ENCODE measurements around the gene THSD4. TPM values are rescaled to one million over a fixed set of nuclear protein-coding genes. Genes with fewer than 3 reads are reported as not detected.

The THSD4 gene
- total and polyA plus RNA-seq, 4 donors, result 6.0 to 42.4 (median 18.5) TPM

DNA sequence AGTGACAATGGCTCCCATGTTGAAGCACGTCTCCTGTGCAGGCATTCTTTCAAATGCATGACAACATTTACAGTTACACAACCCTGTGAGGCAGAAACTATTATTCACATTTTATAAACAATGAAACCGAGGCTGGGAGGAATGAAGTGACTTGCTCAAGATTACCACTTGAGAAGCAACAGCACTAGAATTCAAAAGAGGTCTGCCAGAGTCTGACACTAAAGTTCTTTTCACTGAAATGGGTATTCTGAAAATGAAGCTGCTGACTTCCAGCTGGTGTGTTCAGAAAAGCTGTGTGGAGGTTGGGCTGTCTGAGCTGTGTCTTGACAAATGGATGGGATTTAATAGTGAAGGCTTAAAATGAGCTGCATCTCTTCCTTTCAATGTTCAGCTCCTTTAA lies 104.4 kb downstream of the THSD4 start:
- Histone ChIP-seq H3K4me3 (no peak overlapping the region), H3K9ac (ENCODE audit: insufficient read depth in 1 of 2, low read length in 2 of 2) (no peak overlapping the region), H3K27me3 (ENCODE audit: control insufficient read depth in 3 of 3, insufficient read depth in 3 of 3, low read length in 2 of 3) (no peaks in the 10 kb centered on the region), H3K27ac (ENCODE audit: low read depth in 1 of 2, low read length in 1 of 2) (no peak overlapping the region), H3K4me1 (ENCODE audit: control insufficient read depth in 5 of 5, insufficient read depth in 5 of 5, low read length in 5 of 5) (peaks cover 0 to 26% (median 9%) of the 10 kb centered on the region in 5 donors), H3K9me3 (ENCODE audit: control insufficient read depth in 4 of 4, insufficient read depth in 3 of 4, low read length in 3 of 4) (no peaks in the 10 kb centered on the region), H3K36me3 (ENCODE audit: control insufficient read depth in 4 of 4, insufficient read depth in 4 of 4, low read length in 4 of 4) (peaks cover 0 to 2% (median 0%) of the 10 kb centered on the region in 4 donors)
- TF ChIP-seq, protein P1, sequence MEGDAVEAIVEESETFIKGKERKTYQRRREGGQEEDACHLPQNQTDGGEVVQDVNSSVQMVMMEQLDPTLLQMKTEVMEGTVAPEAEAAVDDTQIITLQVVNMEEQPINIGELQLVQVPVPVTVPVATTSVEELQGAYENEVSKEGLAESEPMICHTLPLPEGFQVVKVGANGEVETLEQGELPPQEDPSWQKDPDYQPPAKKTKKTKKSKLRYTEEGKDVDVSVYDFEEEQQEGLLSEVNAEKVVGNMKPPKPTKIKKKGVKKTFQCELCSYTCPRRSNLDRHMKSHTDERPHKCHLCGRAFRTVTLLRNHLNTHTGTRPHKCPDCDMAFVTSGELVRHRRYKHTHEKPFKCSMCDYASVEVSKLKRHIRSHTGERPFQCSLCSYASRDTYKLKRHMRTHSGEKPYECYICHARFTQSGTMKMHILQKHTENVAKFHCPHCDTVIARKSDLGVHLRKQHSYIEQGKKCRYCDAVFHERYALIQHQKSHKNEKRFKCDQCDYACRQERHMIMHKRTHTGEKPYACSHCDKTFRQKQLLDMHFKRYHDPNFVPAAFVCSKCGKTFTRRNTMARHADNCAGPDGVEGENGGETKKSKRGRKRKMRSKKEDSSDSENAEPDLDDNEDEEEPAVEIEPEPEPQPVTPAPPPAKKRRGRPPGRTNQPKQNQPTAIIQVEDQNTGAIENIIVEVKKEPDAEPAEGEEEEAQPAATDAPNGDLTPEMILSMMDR (IDR thresholded peaks at IDR 0.05; ENCODE audit: control extremely low read depth, extremely low read depth), result no peak
- WGBS, 2 donors, result 28 to 60% methylated on average over 2 of the region's 2 CpGs
- ATAC-seq (ENCODE audit: insufficient read depth, low FRiP score) (peak; percentile 32), DNase-seq (peak; percentile 29 to 90 (median 83))

DNA sequence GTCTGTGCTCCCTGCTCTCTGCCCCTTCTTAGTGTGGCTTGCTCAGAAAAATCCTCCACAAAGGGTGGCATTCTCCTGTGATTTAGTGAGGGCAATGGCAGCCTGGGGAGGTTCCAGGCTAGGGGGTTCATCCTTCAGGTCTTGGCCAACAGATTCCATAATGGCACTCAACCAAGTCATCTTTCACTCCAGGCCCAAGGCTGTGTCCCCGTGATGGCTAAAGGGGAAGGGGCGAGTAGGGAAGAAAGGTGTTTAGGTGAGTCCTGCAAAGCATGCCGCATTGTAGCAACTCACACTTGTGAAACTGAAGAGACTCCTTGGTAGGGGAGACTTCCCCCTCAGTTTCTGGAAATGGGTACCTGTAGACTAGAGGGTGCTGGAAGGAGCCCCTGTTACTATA lies 105.6 kb downstream of the THSD4 start:
- no peak for ATAC-seq (ENCODE audit: insufficient read depth, low FRiP score)
- H3K27me3 ChIP-seq (ENCODE audit: control insufficient read depth in 3 of 3, insufficient read depth in 3 of 3, low read length in 2 of 3), result no peaks in the 10 kb centered on the region

DNA sequence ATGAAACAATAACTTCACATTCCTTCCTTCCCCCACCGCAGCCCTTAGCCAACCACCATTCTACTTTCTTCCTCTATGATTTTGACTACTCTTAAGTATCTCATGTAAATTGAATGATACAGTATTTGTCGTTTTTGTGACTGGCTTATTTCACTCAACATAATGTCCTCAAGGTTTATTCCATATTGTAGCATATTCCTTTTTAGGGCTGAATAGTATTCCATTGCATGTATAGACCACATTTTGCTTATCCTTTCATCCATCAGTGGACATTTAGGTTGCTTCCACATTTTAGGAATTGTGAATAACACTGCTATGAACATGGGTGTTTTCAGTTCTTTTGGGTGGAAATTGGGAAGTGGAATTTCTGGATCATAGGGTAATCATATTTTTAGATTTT lies 106.1 kb downstream of the THSD4 start:
- Histone ChIP-seq H3K36me3 (ENCODE audit: control insufficient read depth in 4 of 4, insufficient read depth in 4 of 4, low read length in 4 of 4) (peaks cover 0 to 2% (median 0%) of the 10 kb centered on the region in 4 donors), H3K27me3 (ENCODE audit: control insufficient read depth in 3 of 3, insufficient read depth in 3 of 3, low read length in 2 of 3) (no peaks in the 10 kb centered on the region), H3K27ac (ENCODE audit: low read depth in 1 of 2, low read length in 1 of 2) (no peak overlapping the region), H3K4me1 (ENCODE audit: control insufficient read depth in 5 of 5, insufficient read depth in 5 of 5, low read length in 5 of 5) (peaks cover 3 to 34% (median 9%) of the 10 kb centered on the region in 5 donors), H3K9me3 (ENCODE audit: control insufficient read depth in 4 of 4, insufficient read depth in 3 of 4, low read length in 3 of 4) (no peaks in the 10 kb centered on the region), H3K9ac (ENCODE audit: insufficient read depth in 1 of 2, low read length in 2 of 2) (no peak overlapping the region), H3K4me3 (no peak overlapping the region)
- ATAC-seq (ENCODE audit: insufficient read depth, low FRiP score) (no peak), DNase-seq (no peak)
- TF ChIP-seq, protein P1 (IDR thresholded peaks at IDR 0.05; ENCODE audit: control extremely low read depth, extremely low read depth), result no peak
- 87 to 96% methylated on average over 2 of the region's 2 CpGs for WGBS, 2 donors

More for the DNA sequence above, 105.6 kb downstream of the THSD4 start:
- DNase-seq, result no peak
- H3K4me1 ChIP-seq (ENCODE audit: control insufficient read depth in 5 of 5, insufficient read depth in 5 of 5, low read length in 5 of 5), result peaks cover 0 to 28% (median 9%) of the 10 kb centered on the region in 5 donors
- H3K9ac ChIP-seq (ENCODE audit: insufficient read depth in 1 of 2, low read length in 2 of 2), result no peak overlapping the region
- no peak overlapping the region for H3K4me3 ChIP-seq
- H3K27ac ChIP-seq (ENCODE audit: low read depth in 1 of 2, low read length in 1 of 2), result no peak overlapping the region
- H3K9me3 ChIP-seq (ENCODE audit: control insufficient read depth in 4 of 4, insufficient read depth in 3 of 4, low read length in 3 of 4), result no peaks in the 10 kb centered on the region
- TF ChIP-seq, protein P1 (IDR thresholded peaks at IDR 0.05; ENCODE audit: control extremely low read depth, extremely low read depth), result no peak
- H3K36me3 ChIP-seq (ENCODE audit: control insufficient read depth in 4 of 4, insufficient read depth in 4 of 4, low read length in 4 of 4), result peaks cover 0 to 2% (median 0%) of the 10 kb centered on the region in 4 donors
- WGBS, 2 donors, result 90 to 96% methylated on average over 3 of the region's 3 CpGs

DNA sequence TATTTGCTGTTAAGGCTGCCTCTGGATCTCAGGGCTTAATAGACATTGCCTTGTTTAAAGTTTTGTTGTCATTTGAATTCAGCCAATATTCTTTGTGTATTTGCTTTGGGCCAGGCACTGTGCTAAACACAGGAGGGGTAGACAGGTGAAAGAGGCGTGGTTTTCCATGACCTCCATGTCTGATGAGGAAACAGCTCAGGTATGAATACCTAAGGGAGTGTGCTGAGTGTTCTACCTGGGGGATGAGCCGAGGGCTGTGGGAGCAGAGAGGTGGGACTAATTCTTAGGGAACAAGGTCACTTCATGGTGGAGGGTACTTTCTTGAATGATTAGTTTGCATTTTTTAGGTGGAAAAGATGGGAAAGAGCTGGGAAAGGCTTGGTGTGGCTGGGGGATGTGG lies 108.2 kb downstream of the THSD4 start:
- 83 to 88% methylated on average over 2 of the region's 2 CpGs for WGBS, 2 donors
- Histone ChIP-seq H3K27me3 (ENCODE audit: control insufficient read depth in 3 of 3, insufficient read depth in 3 of 3, low read length in 2 of 3) (no peaks in the 10 kb centered on the region), H3K4me3 (no peak overlapping the region), H3K4me1 (ENCODE audit: control insufficient read depth in 5 of 5, insufficient read depth in 5 of 5, low read length in 5 of 5) (peaks cover 4 to 39% (median 15%) of the 10 kb centered on the region in 5 donors), H3K9me3 (ENCODE audit: control insufficient read depth in 4 of 4, insufficient read depth in 3 of 4, low read length in 3 of 4) (no peaks in the 10 kb centered on the region), H3K36me3 (ENCODE audit: control insufficient read depth in 4 of 4, insufficient read depth in 4 of 4, low read length in 4 of 4) (peaks cover 0 to 2% (median 0%) of the 10 kb centered on the region in 4 donors), H3K27ac (ENCODE audit: low read depth in 1 of 2, low read length in 1 of 2) (no peak overlapping the region), H3K9ac (ENCODE audit: insufficient read depth in 1 of 2, low read length in 2 of 2) (no peak overlapping the region)
- TF ChIP-seq, protein P1 (IDR thresholded peaks at IDR 0.05; ENCODE audit: control extremely low read depth, extremely low read depth), result no peak
- no peak for DNase-seq
- no peak for ATAC-seq (ENCODE audit: insufficient read depth, low FRiP score)

Data from lung (tissue), 12 donors.